Measurements from ENCODE around the gene SEMA3G. TPM values are rescaled to one million over a fixed set of nuclear protein-coding genes. Genes with fewer than 3 reads are reported as not detected.

SEMA3G gene
- total RNA-seq, 4 donors from 2014 or later = 4.4 to 91.2 (median 16.7) TPM

- DNase-seq = no peak
- no peak for TF ChIP-seq CTCF (IDR thresholded peaks at IDR 0.05)
- intact Hi-C loops (cut with DNase I; ENCODE audit: low total_unique reads) = no loop called here
Observed at GRCh38 chr3:52453496-52454249, 8.8 kb upstream of the SEMA3G start, which contains the start of gene TNNC1. TSS of gene TNNC1 (minus strand) at chr3:52454041. CDS start at chr3:52454015, 26 bp downstream.

GRCh38 chr3:52452570-52453221 lies 7.8 kb upstream of the SEMA3G start:
- Histone ChIP-seq H3K27ac (no peak overlapping the region), H3K27me3 (no peaks in the 10 kb centered on the region), H3K4me3 (no peak overlapping the region), H3K36me3 (no peaks in the 10 kb centered on the region), H3K4me1 (peaks cover 0 to 7% of the 10 kb centered on the region in 2 donors), H3K9me3 (no peaks in the 10 kb centered on the region)
- intact Hi-C loops (cut with DNase I; ENCODE audit: low total_unique reads) = no loop called here
- TF ChIP-seq CTCF (IDR thresholded peaks at IDR 0.05) = no peak
- TF ChIP-seq POLR2A (IDR thresholded peaks at IDR 0.05) = no peak
- DNase-seq = no peak

More at GRCh38 chr3:52453496-52454249, 8.8 kb upstream of the SEMA3G start, which contains the start of gene TNNC1:
- H3K27me3 ChIP-seq = no peaks in the 10 kb centered on the region
- peaks cover 0 to 7% of the 10 kb centered on the region in 2 donors for H3K4me1 ChIP-seq
- H3K4me3 ChIP-seq = peak within 1 kb of the TSS; percentile 89 to 97
- H3K36me3 ChIP-seq = no peaks in the 10 kb centered on the region
- peak within 1 kb of the TSS; percentile 90 to 95 for H3K27ac ChIP-seq
- H3K9me3 ChIP-seq = no peaks in the 10 kb centered on the region

- intact Hi-C loops (cut with DNase I; ENCODE audit: low total_unique reads) = no loop called here
- H3K27ac ChIP-seq = no peak overlapping the region
- TF ChIP-seq POLR2A (IDR thresholded peaks at IDR 0.05) = no peak
- no peak for TF ChIP-seq CTCF (IDR thresholded peaks at IDR 0.05)
Observed at GRCh38 chr3:52452126-52452525, 7.2 kb upstream of the SEMA3G start.

GRCh38 chr3:52451237-52452083 lies 6.6 kb upstream of the SEMA3G start:
- H3K9me3 ChIP-seq = no peaks in the 10 kb centered on the region
- no peak overlapping the region for H3K27ac ChIP-seq
- H3K4me3 ChIP-seq = no peak overlapping the region
- intact Hi-C loops (cut with DNase I; ENCODE audit: low total_unique reads) = no loop called here
- H3K27me3 ChIP-seq = no peaks in the 10 kb centered on the region
- no peak for DNase-seq
- H3K36me3 ChIP-seq = no peaks in the 10 kb centered on the region
- TF ChIP-seq POLR2A (IDR thresholded peaks at IDR 0.05) (no peak), CTCF (IDR thresholded peaks at IDR 0.05) (no peak)
- peaks cover 0 to 2% of the 10 kb centered on the region in 2 donors for H3K4me1 ChIP-seq

More at GRCh38 chr3:52452126-52452525, 7.2 kb upstream of the SEMA3G start:
- Histone ChIP-seq H3K4me1 (peaks cover 0 to 7% of the 10 kb centered on the region in 2 donors), H3K27me3 (no peaks in the 10 kb centered on the region), H3K9me3 (no peaks in the 10 kb centered on the region), H3K4me3 (no peak overlapping the region), H3K36me3 (no peaks in the 10 kb centered on the region)
- DNase-seq = no peak

All from uterus (tissue), 4 donors.